ENCODE results near the gene DICER1. TPM values are rescaled to one million over a fixed set of nuclear protein-coding genes. Genes with fewer than 3 reads are reported as not detected.

Gene DICER1
- total RNA-seq, 1 donor from 2014 or later: 118 TPM

DNA sequence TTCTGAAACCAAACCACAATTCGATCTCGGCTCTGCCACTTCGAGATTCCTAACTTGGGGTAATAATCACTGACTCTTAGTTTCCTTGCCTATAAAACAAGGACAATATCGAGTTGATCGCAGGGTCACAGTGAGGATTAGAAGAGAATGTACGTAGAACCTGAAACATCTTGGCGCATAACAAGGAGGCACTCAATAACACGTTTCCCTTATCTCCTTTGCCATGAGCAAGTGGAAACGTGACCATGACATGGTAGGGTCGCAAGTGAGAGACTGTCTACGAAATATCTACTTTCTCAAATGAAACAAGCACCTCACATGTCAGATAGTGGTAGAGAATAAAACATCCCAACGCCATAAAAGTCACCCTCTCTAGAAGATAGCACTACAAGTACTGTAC lies 2.3 kb downstream of the DICER1 start:
- Mint-ChIP-seq H3K9me3 (ENCODE audit: low read depth) (no peaks in the 10 kb centered on the region), H3K27ac (peak overlapping the region; percentile 14), H3K36me3 (ENCODE audit: insufficient read depth) (peaks cover 3% of the 10 kb centered on the region), H3K4me1 (ENCODE audit: low read depth) (peaks cover 31% of the 10 kb centered on the region), H3K4me3 (ENCODE audit: low read depth) (peak overlapping the region; percentile 82), H3K27me3 (no peaks in the 10 kb centered on the region)
- TF ChIP-seq, protein P1, sequence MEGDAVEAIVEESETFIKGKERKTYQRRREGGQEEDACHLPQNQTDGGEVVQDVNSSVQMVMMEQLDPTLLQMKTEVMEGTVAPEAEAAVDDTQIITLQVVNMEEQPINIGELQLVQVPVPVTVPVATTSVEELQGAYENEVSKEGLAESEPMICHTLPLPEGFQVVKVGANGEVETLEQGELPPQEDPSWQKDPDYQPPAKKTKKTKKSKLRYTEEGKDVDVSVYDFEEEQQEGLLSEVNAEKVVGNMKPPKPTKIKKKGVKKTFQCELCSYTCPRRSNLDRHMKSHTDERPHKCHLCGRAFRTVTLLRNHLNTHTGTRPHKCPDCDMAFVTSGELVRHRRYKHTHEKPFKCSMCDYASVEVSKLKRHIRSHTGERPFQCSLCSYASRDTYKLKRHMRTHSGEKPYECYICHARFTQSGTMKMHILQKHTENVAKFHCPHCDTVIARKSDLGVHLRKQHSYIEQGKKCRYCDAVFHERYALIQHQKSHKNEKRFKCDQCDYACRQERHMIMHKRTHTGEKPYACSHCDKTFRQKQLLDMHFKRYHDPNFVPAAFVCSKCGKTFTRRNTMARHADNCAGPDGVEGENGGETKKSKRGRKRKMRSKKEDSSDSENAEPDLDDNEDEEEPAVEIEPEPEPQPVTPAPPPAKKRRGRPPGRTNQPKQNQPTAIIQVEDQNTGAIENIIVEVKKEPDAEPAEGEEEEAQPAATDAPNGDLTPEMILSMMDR (IDR thresholded peaks at IDR 0.05; ENCODE audit: unreplicated experiment): no peak
- DNase-seq (ENCODE audit: low spot score, unreplicated experiment): no peak

DNA sequence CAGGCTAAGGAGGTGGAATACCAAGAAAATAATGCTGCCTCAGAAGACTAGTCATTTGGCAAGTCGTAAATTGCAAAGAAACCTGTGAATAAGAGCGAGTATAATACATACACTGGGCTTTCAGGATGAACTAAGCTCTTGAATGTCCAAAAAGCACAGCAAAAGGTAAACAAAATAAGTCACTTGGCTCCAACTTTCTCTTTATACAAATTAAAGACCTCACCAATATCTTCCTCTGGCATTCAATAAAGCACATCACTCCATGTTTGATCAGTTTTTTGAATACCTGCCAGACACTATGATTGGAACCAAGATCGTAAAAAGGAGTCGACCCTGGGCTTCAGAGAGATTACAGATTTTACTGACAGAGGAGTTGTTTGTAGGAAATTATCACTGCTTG lies 3.5 kb downstream of the DICER1 start:
- DNase-seq (ENCODE audit: low spot score, unreplicated experiment): no peak
- peaks cover 37% of the 10 kb centered on the region for H3K4me1 Mint-ChIP-seq (ENCODE audit: low read depth)
- no peak overlapping the region for H3K4me3 Mint-ChIP-seq (ENCODE audit: low read depth)
- H3K27me3 Mint-ChIP-seq: no peaks in the 10 kb centered on the region
- peaks cover 3% of the 10 kb centered on the region for H3K36me3 Mint-ChIP-seq (ENCODE audit: insufficient read depth)
- TF ChIP-seq, protein P1 (IDR thresholded peaks at IDR 0.05; ENCODE audit: unreplicated experiment): no peak
- H3K9me3 Mint-ChIP-seq (ENCODE audit: low read depth): no peaks in the 10 kb centered on the region
- H3K27ac Mint-ChIP-seq: no peak overlapping the region

DNA sequence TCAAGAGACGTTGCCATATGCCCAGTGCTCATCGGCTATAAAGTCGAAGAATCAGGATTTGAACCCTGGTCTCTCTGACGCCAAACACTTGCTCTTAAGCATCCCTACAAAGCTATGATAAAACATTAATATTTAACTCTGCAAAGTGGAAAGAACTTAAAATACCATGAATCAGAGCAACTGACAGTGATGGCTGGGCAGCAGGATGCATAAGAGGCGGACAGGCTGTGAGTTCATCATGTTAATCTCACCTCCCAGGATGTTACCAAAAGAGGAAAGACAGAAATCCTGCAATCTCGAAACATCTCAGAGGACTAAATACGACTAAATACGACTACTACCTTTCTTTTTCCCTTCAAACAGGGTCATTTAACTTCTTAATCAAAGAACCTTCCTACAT lies 5.8 kb downstream of the DICER1 start:
- Mint-ChIP-seq H3K27ac (no peak overlapping the region), H3K4me1 (ENCODE audit: low read depth) (peaks cover 39% of the 10 kb centered on the region), H3K27me3 (no peaks in the 10 kb centered on the region), H3K36me3 (ENCODE audit: insufficient read depth) (peaks cover 8% of the 10 kb centered on the region), H3K4me3 (ENCODE audit: low read depth) (no peak overlapping the region), H3K9me3 (ENCODE audit: low read depth) (no peaks in the 10 kb centered on the region)
- TF ChIP-seq, protein P1 (IDR thresholded peaks at IDR 0.05; ENCODE audit: unreplicated experiment): no peak
- DNase-seq (ENCODE audit: low spot score, unreplicated experiment): no peak

DNA sequence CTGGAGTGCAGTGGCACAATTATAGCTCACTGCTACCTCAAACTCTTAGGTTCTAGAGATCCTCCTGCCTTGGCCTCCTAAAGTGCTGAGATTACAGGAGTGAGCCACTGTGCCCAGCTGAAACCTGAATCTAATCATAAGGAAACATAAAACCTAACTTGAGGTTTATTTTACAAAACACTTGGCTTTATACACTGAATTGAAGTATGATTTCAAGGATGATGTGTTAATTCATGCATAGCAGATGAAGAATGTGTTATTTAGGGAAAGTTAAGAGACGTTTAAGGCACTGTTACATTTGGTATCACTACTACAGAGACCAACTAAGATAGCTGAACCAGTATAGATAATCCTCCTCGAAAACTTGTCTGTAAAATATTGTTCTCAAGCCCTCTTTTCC lies 6.4 kb downstream of the DICER1 start:
- no peak for DNase-seq (ENCODE audit: low spot score, unreplicated experiment)
- TF ChIP-seq, protein P1 (IDR thresholded peaks at IDR 0.05; ENCODE audit: unreplicated experiment): no peak
- Mint-ChIP-seq H3K4me1 (ENCODE audit: low read depth) (peaks cover 39% of the 10 kb centered on the region), H3K36me3 (ENCODE audit: insufficient read depth) (peaks cover 13% of the 10 kb centered on the region), H3K27me3 (no peaks in the 10 kb centered on the region), H3K9me3 (ENCODE audit: low read depth) (peaks cover 5% of the 10 kb centered on the region), H3K27ac (no peak overlapping the region), H3K4me3 (ENCODE audit: low read depth) (no peak overlapping the region)

DNA sequence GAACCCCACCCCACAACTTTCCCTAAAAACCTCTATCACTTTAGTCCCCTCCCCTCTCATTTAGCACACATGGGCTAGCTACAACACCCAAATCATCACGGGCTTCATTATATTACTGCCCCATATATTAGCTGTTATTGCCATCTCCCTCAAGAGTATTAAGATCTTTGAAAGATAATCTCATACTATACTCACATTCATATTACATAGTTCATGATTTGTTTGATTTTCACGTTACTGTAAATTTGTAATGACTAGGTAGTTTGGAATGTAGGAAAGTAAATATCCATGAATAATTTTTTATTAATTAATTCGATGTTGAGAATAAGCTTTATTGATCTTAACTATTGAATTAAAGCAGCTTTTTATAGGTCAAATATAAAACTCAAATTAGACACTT lies 7.9 kb downstream of the DICER1 start:
- peaks cover 22% of the 10 kb centered on the region for H3K36me3 Mint-ChIP-seq (ENCODE audit: insufficient read depth)

More for the DNA sequence above, 7.9 kb downstream of the DICER1 start:
- Mint-ChIP-seq H3K4me3 (ENCODE audit: low read depth) (no peak overlapping the region), H3K27me3 (no peaks in the 10 kb centered on the region), H3K9me3 (ENCODE audit: low read depth) (peaks cover 15% of the 10 kb centered on the region), H3K4me1 (ENCODE audit: low read depth) (peaks cover 32% of the 10 kb centered on the region), H3K27ac (no peak overlapping the region)
- no peak for DNase-seq (ENCODE audit: low spot score, unreplicated experiment)
- TF ChIP-seq, protein P1 (IDR thresholded peaks at IDR 0.05; ENCODE audit: unreplicated experiment): no peak
